A673 (cell line): ENCODE results near the gene GBP2. TPM values are rescaled to one million over a fixed set of nuclear protein-coding genes. Genes with fewer than 3 reads are reported as not detected.

Source experiments
- BruUV-seq: library from RNA; stranded (reverse); fragments of 400-500 nt; replicated peaks from 2 replicates; lab custom pipeline; 2021; lab: Mats Ljungman, UMichigan
- CTCF ChIA-PET: fragments of 300-600 bp; sonication (Branson Sonifier 250); formaldehyde crosslinking; loops from one replicate; lab custom pipeline; 2022; ENCODE audit warnings: antibody characterized with exemption; lab: Charles Lee
- POLR2A ChIA-PET: fragments of 300-600 bp; sonication (Branson Sonifier 250); formaldehyde crosslinking; loops from one replicate; lab custom pipeline; 2022; ENCODE audit warnings: antibody characterized with exemption; ENCODE audit not compliant: low non-redundant PET; lab: Charles Lee
- DNase-seq: peaks from one replicate; pipeline ENCODE4 v3.0.0-alpha.2; 2015; ENCODE audit warnings: low spot score
- H3K27ac ChIP-seq: fragments of 200-600 bp; sonication (generic); 2 replicates; pipeline ENCODE4 v1.5.1; 2016; ENCODE audit warnings: mixed run types, low read depth, mild to moderate bottlenecking, mixed read lengths, antibody characterized with exemption, low read length; ENCODE audit not compliant: poor library complexity, severe bottlenecking
- H3K27me3 ChIP-seq: fragments of 200-600 bp; sonication (generic); replicated peaks from 2 replicates; pipeline ENCODE4 v1.6.1; 2017; ENCODE audit warnings: mixed run types, low read depth, mild to moderate bottlenecking, mixed read lengths, antibody characterized with exemption, low read length; ENCODE audit not compliant: insufficient read depth, poor library complexity
- H3K36me3 ChIP-seq: fragments of 200-600 bp; sonication (generic); 2 replicates; pipeline ENCODE4 v1.6.1; 2016; ENCODE audit warnings: mixed run types, mild to moderate bottlenecking, mixed read lengths, antibody characterized with exemption, low read length; ENCODE audit not compliant: insufficient read depth, poor library complexity, severe bottlenecking
- H3K4me1 ChIP-seq: fragments of 200-600 bp; sonication (generic); 2 replicates; pipeline ENCODE4 v1.6.1; 2017; ENCODE audit warnings: mixed run types, mild to moderate bottlenecking, mixed read lengths, antibody characterized with exemption, low read length; ENCODE audit not compliant: insufficient read depth, poor library complexity, severe bottlenecking
- H3K4me3 ChIP-seq: fragments of 200-600 bp; sonication (generic); 2 replicates; pipeline ENCODE4 v1.5.1; 2016; ENCODE audit warnings: low read depth, mixed run types, mild to moderate bottlenecking, mixed read lengths, low read length; ENCODE audit not compliant: poor library complexity, severe bottlenecking
- H3K9me3 ChIP-seq: fragments of 200-600 bp; sonication (generic); 2 replicates; pipeline ENCODE4 v1.6.1; 2016; ENCODE audit warnings: mixed run types, low read depth, mild to moderate bottlenecking, mixed read lengths, antibody characterized with exemption, low read length; ENCODE audit not compliant: poor library complexity, severe bottlenecking
- EZH2 ChIP-seq: fragments of 200-600 bp; sonication (generic); IDR thresholded peaks from 2 replicates; pipeline ENCODE4 v1.6.1; 2017; ENCODE audit warnings: borderline replicate concordance, low read depth, mild to moderate bottlenecking, mixed read lengths, antibody characterized with exemption, low read length; ENCODE audit not compliant: poor library complexity, severe bottlenecking
- intact Hi-C: fragments of 100-400 bp; cut with micrococcal nuclease; formaldehyde crosslinking; loops from one replicate; pipeline ENCODE4 v1.10.0; 2022; ENCODE audit not compliant: unreplicated experiment
- total RNA-seq: library from RNA; stranded (reverse); gene quantifications from 2 replicates; pipeline ENCODE4 v1.2.3, GENCODE V29; 2021
- TF ChIP-seq, protein P1 (sequence below): fragments of 300-800, 200-600 bp; sonication (generic); conservative IDR thresholded peaks from 2 replicates; pipeline ENCODE4 v1.5.1; 2017; ENCODE audit warnings: low read depth, mild to moderate bottlenecking, antibody characterized with exemption, low read length, moderate library complexity, mixed read lengths

The GBP2 gene
- total RNA-seq, 1 experiment from 2014 or later: 4.5 TPM

DNA sequence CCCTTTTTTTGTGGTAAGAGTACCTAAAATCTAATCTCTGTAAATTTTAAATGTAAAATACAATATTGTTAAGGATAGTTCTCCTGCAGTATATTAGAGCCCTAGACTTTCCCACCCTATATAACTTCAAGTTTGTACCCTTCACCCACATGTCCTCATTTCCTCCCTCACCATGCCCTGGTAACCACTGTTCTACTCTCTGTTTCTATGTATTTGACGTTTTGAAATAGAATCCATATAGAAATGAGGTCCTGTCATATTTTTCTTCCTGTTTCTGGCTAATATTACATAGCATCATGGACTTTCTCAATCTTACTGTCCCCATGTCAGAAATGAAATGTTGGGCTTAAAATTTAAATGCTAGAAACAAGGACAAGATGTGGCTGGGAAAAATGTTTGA is 25.1 kb upstream of the GBP2 start:
- Histone ChIP-seq H3K27ac (no peak overlapping the region), H3K4me3 (no peak overlapping the region), H3K36me3 (no peaks in the 10 kb centered on the region), H3K4me1 (no peaks in the 10 kb centered on the region), H3K9me3 (no peaks in the 10 kb centered on the region), H3K27me3 (peaks cover 15% of the 10 kb centered on the region)
- CTCF ChIA-PET: no interaction called here
- intact Hi-C loops: no loop called here
- DNase-seq: no peak
- TF ChIP-seq EZH2: no peak
- TF ChIP-seq, protein P1, sequence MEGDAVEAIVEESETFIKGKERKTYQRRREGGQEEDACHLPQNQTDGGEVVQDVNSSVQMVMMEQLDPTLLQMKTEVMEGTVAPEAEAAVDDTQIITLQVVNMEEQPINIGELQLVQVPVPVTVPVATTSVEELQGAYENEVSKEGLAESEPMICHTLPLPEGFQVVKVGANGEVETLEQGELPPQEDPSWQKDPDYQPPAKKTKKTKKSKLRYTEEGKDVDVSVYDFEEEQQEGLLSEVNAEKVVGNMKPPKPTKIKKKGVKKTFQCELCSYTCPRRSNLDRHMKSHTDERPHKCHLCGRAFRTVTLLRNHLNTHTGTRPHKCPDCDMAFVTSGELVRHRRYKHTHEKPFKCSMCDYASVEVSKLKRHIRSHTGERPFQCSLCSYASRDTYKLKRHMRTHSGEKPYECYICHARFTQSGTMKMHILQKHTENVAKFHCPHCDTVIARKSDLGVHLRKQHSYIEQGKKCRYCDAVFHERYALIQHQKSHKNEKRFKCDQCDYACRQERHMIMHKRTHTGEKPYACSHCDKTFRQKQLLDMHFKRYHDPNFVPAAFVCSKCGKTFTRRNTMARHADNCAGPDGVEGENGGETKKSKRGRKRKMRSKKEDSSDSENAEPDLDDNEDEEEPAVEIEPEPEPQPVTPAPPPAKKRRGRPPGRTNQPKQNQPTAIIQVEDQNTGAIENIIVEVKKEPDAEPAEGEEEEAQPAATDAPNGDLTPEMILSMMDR: no peak
- no TSS peak for BruUV-seq
- POLR2A ChIA-PET: no interaction called here

DNA sequence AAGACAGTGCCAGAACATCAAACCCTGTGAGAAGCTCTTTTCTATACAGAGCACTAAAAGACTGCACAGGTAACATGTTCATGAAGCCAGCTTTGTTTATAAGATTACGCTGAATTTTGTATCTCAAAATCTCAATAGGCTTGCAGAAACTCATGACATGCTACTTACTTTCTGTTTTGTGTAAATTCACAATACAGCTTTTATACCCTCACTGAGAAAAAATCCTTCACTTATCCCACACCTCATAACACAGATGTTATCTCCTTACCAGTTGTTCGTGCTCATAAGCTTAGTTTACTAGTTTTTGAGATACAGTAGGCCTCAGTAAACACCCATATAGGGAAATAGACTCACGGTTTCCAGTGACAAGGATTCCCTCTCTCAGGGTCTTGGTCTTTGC is 24.1 kb upstream of the GBP2 start:
- Histone ChIP-seq H3K27ac (no peak overlapping the region), H3K4me1 (no peaks in the 10 kb centered on the region), H3K4me3 (no peak overlapping the region), H3K27me3 (peaks cover 15% of the 10 kb centered on the region), H3K9me3 (no peaks in the 10 kb centered on the region), H3K36me3 (no peaks in the 10 kb centered on the region)
- intact Hi-C loops: no loop called here
- no peak for TF ChIP-seq EZH2
- TF ChIP-seq, protein P1: no peak
- POLR2A ChIA-PET: interaction anchor here (0.7 kb wide), 1 partner anchor 23 kb away, joined by 3 read pairs; no protein-coding TSS in a partner anchor
- CTCF ChIA-PET: no interaction called here
- no TSS peak for BruUV-seq
- no peak for DNase-seq

DNA sequence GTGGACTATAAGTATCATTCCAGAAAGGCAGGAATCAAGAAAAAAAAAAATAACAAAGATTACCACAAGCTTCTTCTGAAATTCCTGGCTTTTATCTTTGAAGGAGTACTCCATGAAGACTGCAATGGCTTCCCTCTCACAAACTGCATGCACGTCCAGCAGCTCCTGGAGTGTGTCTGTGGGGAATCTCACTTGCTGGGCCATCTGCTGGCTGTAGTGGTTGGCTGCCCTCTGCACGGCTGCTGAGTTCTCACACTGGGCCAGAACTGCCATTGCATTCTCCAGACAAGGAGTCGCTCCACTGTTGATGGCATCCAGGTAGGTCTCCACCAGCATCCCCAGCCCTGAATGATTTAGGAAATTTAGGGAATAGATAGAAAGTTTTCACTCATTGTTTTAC is 23.3 kb upstream of the GBP2 start:
- Histone ChIP-seq H3K27me3 (peaks cover 15% of the 10 kb centered on the region), H3K36me3 (no peaks in the 10 kb centered on the region), H3K27ac (no peak overlapping the region), H3K4me1 (no peaks in the 10 kb centered on the region), H3K4me3 (no peak overlapping the region), H3K9me3 (no peaks in the 10 kb centered on the region)
- no peak for DNase-seq
- ChIA-PET CTCF (no interaction called here), POLR2A (interaction anchor here (0.7 kb wide), 1 partner anchor 24 kb away, joined by 3 read pairs; no protein-coding TSS in a partner anchor)
- TF ChIP-seq, protein P1: no peak
- no peak for TF ChIP-seq EZH2
- intact Hi-C loops: no loop called here
- no TSS peak for BruUV-seq
